ENCODE results near the gene RGSL1. TPM values are rescaled to one million over a fixed set of nuclear protein-coding genes. Genes with fewer than 3 reads are reported as not detected.

RGSL1 gene
- total and polyA plus RNA-seq, 2 of the 8 experiments (the other 6 are each of a cell fraction or from before 2014, with no cell fraction given), result not detected

DNA sequence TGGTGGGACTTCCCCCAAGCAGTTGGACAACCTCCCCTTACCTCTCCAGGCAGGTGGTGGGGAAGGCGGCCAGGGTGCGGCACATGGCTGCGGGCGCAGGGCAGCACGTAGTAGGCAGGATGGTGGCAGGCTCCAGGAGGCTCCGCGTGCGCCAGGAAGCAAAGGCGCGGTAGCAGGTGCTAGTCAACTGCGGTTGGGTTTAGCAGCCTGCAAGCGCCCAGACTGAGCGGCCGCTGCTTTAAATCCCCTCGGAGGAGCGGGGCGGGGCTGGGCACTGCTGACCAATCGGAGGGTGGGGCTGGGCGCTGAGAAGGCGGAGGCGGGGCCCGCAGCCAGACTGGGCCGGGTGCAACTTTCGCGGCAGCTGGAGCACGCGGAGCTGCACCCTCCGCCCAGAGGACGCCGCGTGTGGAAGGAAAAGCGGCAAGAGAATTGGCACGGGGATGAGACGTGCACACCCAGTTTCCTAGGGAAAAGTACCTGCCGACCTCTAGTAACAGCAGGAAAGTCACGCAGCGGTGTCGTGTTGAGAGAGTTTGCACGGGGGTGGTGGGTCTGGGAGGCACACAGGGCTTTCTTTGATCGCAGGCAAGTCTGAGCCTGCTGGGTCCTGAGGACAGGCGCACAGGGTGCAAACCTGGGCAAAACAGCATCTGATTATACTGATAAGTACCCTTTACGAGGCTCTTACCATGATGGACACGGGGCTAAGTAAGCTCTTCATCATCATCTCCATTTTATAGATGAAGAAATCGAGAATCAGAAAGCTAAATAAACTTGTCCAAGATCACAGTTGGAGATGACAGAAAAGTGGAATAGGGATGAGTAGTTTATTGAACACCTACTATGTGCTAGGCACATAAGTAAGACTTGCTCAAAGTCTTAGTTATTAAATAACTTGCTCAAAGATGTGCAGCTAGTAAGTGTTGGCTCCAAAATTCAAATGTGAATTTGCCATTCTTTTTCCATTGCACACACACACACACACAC lies 154.5 kb downstream of the RGSL1 start, which contains the start of gene RGS16:
Gene RGS16, minus strand, starts transcription at position 215 of the 990 bp plus-strand sequence. Its CDS starts 130 bp downstream, at position 85.
- Histone ChIP-seq H4K91ac (replicated peaks; ENCODE audit: insufficient read length, low read length) (peak within 1 kb of the TSS; percentile 58), H3K4ac (replicated peaks; ENCODE audit: insufficient read length, low read depth, low read length) (no peak within 1 kb of the TSS)
- CTCF ChIA-PET (ENCODE audit: partially characterized antibody), result interaction anchor here (0.6 to 37.1 kb wide), 14 partner anchors 9 to 208 kb away, joined by 3 to 1131 read pairs (median 5); partner anchors contain the start of gene NPL
- TF ChIP-seq ASH2L (IDR thresholded peaks at IDR 0.05; ENCODE audit: low read length) (peak; percentile 44), TCF12 (IDR thresholded peaks at IDR 0.05; ENCODE audit: low read depth, low read length) (peak; percentile 59; the same call in 1 of the 2 replicates), RNF2 (IDR thresholded peaks at IDR 0.05; ENCODE audit: borderline replicate concordance, low read depth, low read length, missing control alignments, poor library complexity, severe bottlenecking) (peak; percentile 32), TAF7 (optimal IDR thresholded peaks at IDR 0.05; ENCODE audit: borderline replicate concordance, low read depth, low read length) (no peak), TBP (IDR thresholded peaks at IDR 0.05; ENCODE audit: low read depth, low read length) (peak; percentile 92), CHD1 (IDR thresholded peaks at IDR 0.05; ENCODE audit: low read depth, low read length) (no peak), TAF1 (IDR thresholded peaks at IDR 0.05; ENCODE audit: low read depth, low read length) (peak; percentile 82), POLR2A (IDR thresholded peaks at IDR 0.05; ENCODE audit: control extremely low read depth in 1 of 2, low read depth in 2 of 2, low read length in 2 of 2) (peak; percentile 86 to 87), HDAC6 (IDR thresholded peaks at IDR 0.05; ENCODE audit: low read depth, low read length) (no peak)

More for the DNA sequence above, 154.5 kb downstream of the RGSL1 start, which contains the start of gene RGS16:
- Histone ChIP-seq H2AFZ (ENCODE audit: low read length) (peak within 1 kb of the TSS; percentile 47; the same call in 1 of the 2 replicates), H3K9ac (replicated peaks in 1 of 4; ENCODE audit: extremely low read depth in 1 of 4, low read depth in 3 of 4, low read length in 3 of 4) (peak within 1 kb of the TSS in 2 of 4 experiments; percentile 8 to 50; a peak in 3 of 7 replicates), H2BK120ac (replicated peaks; ENCODE audit: low read depth, low read length) (no peak within 1 kb of the TSS), H2BK5ac (ENCODE audit: low read depth, low read length) (0 out of 2 replicates have a peak within 1 kb of the TSS, but pooled peaks have one; percentile 6), H4K5ac (ENCODE audit: insufficient read length, low read depth, low read length) (peak within 1 kb of the TSS; percentile 44), H3K14ac (ENCODE audit: insufficient read length) (no peak within 1 kb of the TSS), H2BK20ac (ENCODE audit: low read length) (no peak within 1 kb of the TSS; the same call in none of the 2 replicates), H4K8ac (ENCODE audit: extremely low read depth, insufficient read depth, low read length) (peak within 1 kb of the TSS; percentile 70; the same call in 1 of the 2 replicates), H3K27me3 (replicated peaks in 1 of 4; ENCODE audit: control insufficient read depth in 3 of 4, extremely low read depth in 1 of 4, insufficient read depth in 3 of 4, low read length in 3 of 4) (peaks cover 0 to 31% (median 20%) of the 10 kb centered on the region in 4 experiments; a peak in 6 of 7 replicates), H3K56ac (replicated peaks; ENCODE audit: insufficient read length, low read depth, low read length) (peak within 1 kb of the TSS; percentile 11), H3K9me3 (ENCODE audit: insufficient read depth in 2 of 2, low read depth in 1 of 2, low read length in 1 of 2) (no peaks in the 10 kb centered on the region), H2BK12ac (ENCODE audit: low read depth, low read length) (peak within 1 kb of the TSS; percentile 76; the same call in 1 of the 2 replicates), H2AK5ac (ENCODE audit: low read depth, low read length) (no peak within 1 kb of the TSS), H4K20me1 (replicated peaks in 1 of 2; ENCODE audit: control insufficient read depth in 1 of 2, insufficient read depth in 2 of 2, low read length in 2 of 2) (peaks cover 2 to 4% of the 10 kb centered on the region in 2 experiments), H3K4me3 (ENCODE audit: extremely low read depth in 1 of 4, insufficient read depth in 2 of 4, low read depth in 3 of 4, low read length in 4 of 4) (peak within 1 kb of the TSS; percentile 41 to 66 (median 50)), H3K27ac (ENCODE audit: low read depth, low read length) (peak within 1 kb of the TSS; percentile 34; the same call in 1 of the 2 replicates), H3K36me3 (ENCODE audit: control insufficient read depth in 2 of 4, insufficient read depth in 4 of 4, low read length in 3 of 4) (peaks cover 10 to 13% (median 12%) of the 10 kb centered on the region in 4 experiments; a peak in 6 of 8 replicates), H3K79me1 (ENCODE audit: low read depth, low read length) (no peaks in the 10 kb centered on the region), H3K4me2 (ENCODE audit: insufficient read depth in 1 of 2, low read depth in 2 of 2, low read length in 2 of 2) (peak within 1 kb of the TSS; percentile 76 to 84), H3K4me1 (replicated peaks in 1 of 4; ENCODE audit: control insufficient read depth in 3 of 4, insufficient read depth in 4 of 4, low read length in 3 of 4) (peaks cover 4 to 19% (median 8%) of the 10 kb centered on the region in 4 experiments), H3K23ac (ENCODE audit: insufficient read length) (no peak within 1 kb of the TSS), H3K18ac (ENCODE audit: extremely low read depth, low read length) (peak within 1 kb of the TSS; percentile 74; the same call in 1 of the 2 replicates), H3K23me2 (ENCODE audit: low read depth, low read length) (peaks cover 7% of the 10 kb centered on the region), H3K79me2 (ENCODE audit: control insufficient read depth in 1 of 2, insufficient read depth in 2 of 2, low read length in 2 of 2) (no peaks in the 10 kb centered on the region), H2BK15ac (ENCODE audit: low read length) (no peak within 1 kb of the TSS; the same call in 1 of the 2 replicates)
- no peak for FAIRE-seq
- DNase-seq (ENCODE audit: low read depth in 1 of 2, low spot score in 2 of 2), result peak in 1 of 2 experiments; percentile 95
- WGBS, 2 experiments (ENCODE audit: extremely low coverage in 1 of 2, insufficient coverage in 1 of 2, insufficient read length in 1 of 2, insufficient replicate concordance in 2 of 2, low coverage in 1 of 2, low lambda C conversion rate in 2 of 2, missing lambda C conversion rate in 1 of 2), result 12% methylated on average over 40 of the region's 44 CpGs; no CpG with 5 or more reads in 1 of the 2 experiments
- POLR2A ChIA-PET (ENCODE audit: partially characterized antibody), result interaction anchor here (0.6 to 15.0 kb wide), 15 partner anchors 9 to 202 kb away, joined by 3 to 231 read pairs (median 4); partner anchors contain the start of genes NPL and RNASEL

Data from H1 (cell line).